WTC11 (cell line): ENCODE measurements around the gene CMBL. TPM values are rescaled to one million over a fixed set of nuclear protein-coding genes. Genes with fewer than 3 reads are reported as not detected.

ENCODE experiments used
- ATAC-seq: fragments of 200-7000 bp; cut with Tn5 transposase; 2 replicates; pipeline ENCODE4 v1.10.0; 2021; ENCODE audit warnings: mild to moderate bottlenecking, moderate library complexity
- CTCF ChIA-PET: fragments of 300-600 bp; sonication (Branson Sonifier 250); formaldehyde crosslinking; loops from one replicate; lab custom pipeline; 2021; ENCODE audit warnings: antibody characterized with exemption; lab: Charles Lee
- POLR2A ChIA-PET: fragments of 350-600 bp; sonication (Branson Sonifier 250); formaldehyde crosslinking; loops from one replicate; lab custom pipeline; 2021; ENCODE audit warnings: antibody characterized with exemption; lab: Charles Lee
- DNase-seq: peaks from one replicate; pipeline ENCODE4 v3.0.0; 2021; ENCODE audit warnings: low spot score
- H3K27ac Mint-ChIP-seq: 2 replicates; pipeline ENCODE4 v1.8.0; 2021; ENCODE audit warnings: mixed read lengths
- H3K27me3 Mint-ChIP-seq: 2 replicates; pipeline ENCODE4 v1.8.0; 2021; ENCODE audit warnings: low read depth, mild to moderate bottlenecking, moderate library complexity, mixed read lengths
- H3K36me3 Mint-ChIP-seq: 2 replicates; pipeline ENCODE4 v1.8.0; 2021; ENCODE audit warnings: mixed read lengths
- H3K4me1 Mint-ChIP-seq: 2 replicates; pipeline ENCODE4 v1.8.0; 2022; ENCODE audit warnings: mixed read lengths
- H3K4me3 Mint-ChIP-seq: 2 replicates; pipeline ENCODE4 v1.8.0; 2021; ENCODE audit warnings: mild to moderate bottlenecking, moderate library complexity, mixed read lengths
- H3K9me3 Mint-ChIP-seq: 2 replicates; pipeline ENCODE4 v1.8.0; 2021; ENCODE audit warnings: mixed read lengths
- CBFB ChIP-seq: sonication (generic); formaldehyde crosslinking; IDR thresholded peaks from 2 replicates; pipeline ENCODE4 v1.8.1; 2022; ENCODE audit warnings: mild to moderate bottlenecking, low read depth, missing genetic modification reagents
- FOXK1 ChIP-seq: sonication (generic); formaldehyde crosslinking; IDR thresholded peaks from 2 replicates; pipeline ENCODE4 v1.8.0; 2022; ENCODE audit warnings: mild to moderate bottlenecking, moderate library complexity, missing genetic modification reagents
- FOXP1 ChIP-seq: sonication (generic); formaldehyde crosslinking; IDR thresholded peaks from 2 replicates; pipeline ENCODE4 v1.8.0; 2022; ENCODE audit warnings: missing genetic modification reagents, mild to moderate bottlenecking, moderate library complexity, borderline replicate concordance
- HMGA2 ChIP-seq: fragments of 250-450 bp; sonication (Bioruptor Pico); IDR thresholded peaks from 2 replicates; pipeline ENCODE4 v1.4.0; 2021; ENCODE audit warnings: mild to moderate bottlenecking, moderate library complexity
- IRF2 ChIP-seq: sonication (generic); formaldehyde crosslinking; IDR thresholded peaks from 2 replicates; pipeline ENCODE4 v1.8.0; 2022; ENCODE audit warnings: low read depth, missing genetic modification reagents, borderline replicate concordance
- MAX ChIP-seq: sonication (generic); formaldehyde crosslinking; IDR thresholded peaks from 2 replicates; pipeline ENCODE4 v1.8.0; 2022; ENCODE audit warnings: mild to moderate bottlenecking, missing genetic modification reagents
- NFYB ChIP-seq: sonication (generic); formaldehyde crosslinking; conservative IDR thresholded peaks from 2 replicates; pipeline ENCODE4 v1.8.0; 2022; ENCODE audit warnings: low read depth, missing genetic modification reagents
- NR1H2 ChIP-seq: sonication (generic); formaldehyde crosslinking; IDR thresholded peaks from 2 replicates; pipeline ENCODE4 v1.9.0; 2021; ENCODE audit warnings: mild to moderate bottlenecking, moderate library complexity, missing genetic modification reagents
- NR3C1 ChIP-seq: sonication (generic); formaldehyde crosslinking; conservative IDR thresholded peaks from 2 replicates; pipeline ENCODE4 v1.8.1; 2023; ENCODE audit warnings: low read depth, mild to moderate bottlenecking, missing genetic modification reagents
- PRRX2 ChIP-seq: fragments of 250-450 bp; sonication (Bioruptor Pico); IDR thresholded peaks from 2 replicates; pipeline ENCODE4 v1.8.0; 2021; ENCODE audit warnings: mild to moderate bottlenecking
- RORB ChIP-seq: fragments of 250-450 bp; sonication (Bioruptor Pico); IDR thresholded peaks from 2 replicates; pipeline ENCODE4 v1.9.0; 2021; ENCODE audit warnings: mild to moderate bottlenecking
- SMAD4 ChIP-seq: sonication (generic); formaldehyde crosslinking; IDR thresholded peaks from 2 replicates; pipeline ENCODE4 v1.8.0; 2022; ENCODE audit warnings: mild to moderate bottlenecking, missing genetic modification reagents
- TCF7 ChIP-seq: sonication (generic); formaldehyde crosslinking; IDR thresholded peaks from 2 replicates; pipeline ENCODE4 v1.8.0; 2022; ENCODE audit warnings: mild to moderate bottlenecking, low read depth, missing genetic modification reagents, moderate library complexity
- USF1 ChIP-seq: sonication (generic); formaldehyde crosslinking; IDR thresholded peaks from 2 replicates; pipeline ENCODE4 v1.8.0; 2022; ENCODE audit warnings: mild to moderate bottlenecking, missing genetic modification reagents
- ZBTB21 ChIP-seq: sonication (generic); formaldehyde crosslinking; IDR thresholded peaks from 2 replicates; pipeline ENCODE4 v1.8.1; 2023; ENCODE audit warnings: mild to moderate bottlenecking, missing genetic modification reagents, borderline replicate concordance
- ZMAT4 ChIP-seq: fragments of 250-450 bp; sonication (Bioruptor Pico); IDR thresholded peaks from 2 replicates; pipeline ENCODE4 v1.9.0; 2021; ENCODE audit warnings: mild to moderate bottlenecking
- ZNF232 ChIP-seq: sonication (generic); formaldehyde crosslinking; IDR thresholded peaks from 2 replicates; pipeline ENCODE4 v1.8.0; 2022; ENCODE audit warnings: mild to moderate bottlenecking, missing genetic modification reagents
- ZNF416 ChIP-seq: fragments of 250-450 bp; sonication (Bioruptor Pico); IDR thresholded peaks from 2 replicates; pipeline ENCODE4 v1.9.0; 2021; ENCODE audit warnings: mild to moderate bottlenecking, inconsistent platforms
- ZNF671 ChIP-seq: fragments of 250-450 bp; sonication (Bioruptor Pico); IDR thresholded peaks from 2 replicates; pipeline ENCODE4 v1.8.0; 2021; ENCODE audit warnings: mild to moderate bottlenecking
- total RNA-seq: library from RNA; stranded (reverse); gene quantifications from 3 replicates; pipeline ENCODE4 v1.2.3, GENCODE V29; 2021
- TF ChIP-seq, protein P1 (sequence below): sonication (generic); formaldehyde crosslinking; IDR thresholded peaks from 2 replicates; pipeline ENCODE4 v1.8.0; 2023; ENCODE audit warnings: missing genetic modification reagents, mild to moderate bottlenecking, borderline replicate concordance
- TF ChIP-seq, protein P2 (sequence below): sonication (generic); formaldehyde crosslinking; IDR thresholded peaks from 2 replicates; pipeline ENCODE4 v1.8.1; 2023; ENCODE audit warnings: mild to moderate bottlenecking, moderate library complexity, missing genetic modification reagents
- TF ChIP-seq, protein P3 (sequence below): sonication (generic); formaldehyde crosslinking; IDR thresholded peaks from 2 replicates; pipeline ENCODE4 v1.8.1; 2023; ENCODE audit warnings: mild to moderate bottlenecking, missing genetic modification reagents, moderate library complexity

The CMBL gene
- total RNA-seq, 1 experiment from 2014 or later, result 34.0 TPM

DNA sequence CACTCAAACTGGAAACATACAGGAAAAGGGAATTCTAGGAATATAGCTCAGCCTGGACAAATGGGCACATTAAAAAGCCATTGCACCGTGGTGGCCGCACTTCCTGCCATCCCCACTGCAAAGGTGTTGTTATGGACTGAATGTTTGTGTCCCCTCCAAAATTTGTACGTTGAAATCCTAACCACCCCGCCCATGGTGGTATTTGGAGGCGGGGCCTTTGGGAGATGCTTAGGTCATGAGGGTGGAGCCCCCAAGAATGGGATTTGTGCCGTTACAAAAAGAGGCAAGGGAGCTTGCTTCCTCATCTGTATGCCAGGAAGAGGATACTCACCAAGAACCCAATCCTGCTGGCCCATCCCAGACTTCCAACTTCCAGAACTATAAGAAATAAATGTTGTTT, 1.1 kb upstream of the CMBL start:
- no peak for DNase-seq
- Mint-ChIP-seq H3K9me3 (peaks cover 17% of the 10 kb centered on the region), H3K4me3 (peak overlapping the region; percentile 39), H3K27ac (peak overlapping the region; percentile 84), H3K36me3 (peaks cover 16% of the 10 kb centered on the region), H3K27me3 (peaks cover 10% of the 10 kb centered on the region), H3K4me1 (peaks cover 30% of the 10 kb centered on the region)
- ATAC-seq, result no peak
- POLR2A ChIA-PET, result interaction anchor here (1.0 kb wide), 1 partner anchor 45 kb away, joined by 3 read pairs; the partner anchor contains the start of gene MARCHF6
- TF ChIP-seq RORB (no peak), ZBTB21 (CRISPR knock-in tag) (no peak)
- CTCF ChIA-PET, result no interaction called here

DNA sequence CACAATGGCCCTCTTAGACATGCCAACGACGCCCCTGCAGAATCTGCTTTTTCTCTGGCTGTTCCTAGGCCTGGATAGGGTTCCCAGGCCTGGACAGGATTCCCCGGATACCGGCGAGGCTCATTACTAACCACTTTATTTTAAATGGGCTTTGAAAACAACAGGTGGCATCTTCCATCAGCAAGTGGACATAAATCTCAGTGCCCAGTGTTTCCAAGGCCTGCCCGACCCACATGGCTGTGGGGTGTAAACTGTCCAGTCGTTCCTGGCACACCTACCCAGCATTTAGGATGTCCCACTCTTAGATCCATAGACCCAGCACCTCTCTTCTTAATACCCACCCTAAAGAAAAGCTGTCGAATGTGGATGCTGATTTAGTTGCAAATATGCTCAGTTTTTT, 896 bp downstream of the CMBL start:
- Mint-ChIP-seq H3K36me3 (peaks cover 24% of the 10 kb centered on the region), H3K27ac (no peak overlapping the region), H3K9me3 (peaks cover 25% of the 10 kb centered on the region), H3K4me3 (peak overlapping the region; percentile 88), H3K4me1 (peaks cover 30% of the 10 kb centered on the region), H3K27me3 (peaks cover 10% of the 10 kb centered on the region)
- ATAC-seq, result peak; percentile 9; the same call in 1 of the 2 replicates
- no peak for DNase-seq
- TF ChIP-seq FOXP1 (CRISPR knock-in tag) (no peak), NR1H2 (CRISPR knock-in tag) (no peak), ZNF671 (CRISPR knock-in tag) (no peak), ZMAT4 (CRISPR knock-in tag) (no peak), IRF2 (CRISPR knock-in tag) (no peak), NR3C1 (CRISPR knock-in tag) (no peak)
- TF ChIP-seq, protein P1, sequence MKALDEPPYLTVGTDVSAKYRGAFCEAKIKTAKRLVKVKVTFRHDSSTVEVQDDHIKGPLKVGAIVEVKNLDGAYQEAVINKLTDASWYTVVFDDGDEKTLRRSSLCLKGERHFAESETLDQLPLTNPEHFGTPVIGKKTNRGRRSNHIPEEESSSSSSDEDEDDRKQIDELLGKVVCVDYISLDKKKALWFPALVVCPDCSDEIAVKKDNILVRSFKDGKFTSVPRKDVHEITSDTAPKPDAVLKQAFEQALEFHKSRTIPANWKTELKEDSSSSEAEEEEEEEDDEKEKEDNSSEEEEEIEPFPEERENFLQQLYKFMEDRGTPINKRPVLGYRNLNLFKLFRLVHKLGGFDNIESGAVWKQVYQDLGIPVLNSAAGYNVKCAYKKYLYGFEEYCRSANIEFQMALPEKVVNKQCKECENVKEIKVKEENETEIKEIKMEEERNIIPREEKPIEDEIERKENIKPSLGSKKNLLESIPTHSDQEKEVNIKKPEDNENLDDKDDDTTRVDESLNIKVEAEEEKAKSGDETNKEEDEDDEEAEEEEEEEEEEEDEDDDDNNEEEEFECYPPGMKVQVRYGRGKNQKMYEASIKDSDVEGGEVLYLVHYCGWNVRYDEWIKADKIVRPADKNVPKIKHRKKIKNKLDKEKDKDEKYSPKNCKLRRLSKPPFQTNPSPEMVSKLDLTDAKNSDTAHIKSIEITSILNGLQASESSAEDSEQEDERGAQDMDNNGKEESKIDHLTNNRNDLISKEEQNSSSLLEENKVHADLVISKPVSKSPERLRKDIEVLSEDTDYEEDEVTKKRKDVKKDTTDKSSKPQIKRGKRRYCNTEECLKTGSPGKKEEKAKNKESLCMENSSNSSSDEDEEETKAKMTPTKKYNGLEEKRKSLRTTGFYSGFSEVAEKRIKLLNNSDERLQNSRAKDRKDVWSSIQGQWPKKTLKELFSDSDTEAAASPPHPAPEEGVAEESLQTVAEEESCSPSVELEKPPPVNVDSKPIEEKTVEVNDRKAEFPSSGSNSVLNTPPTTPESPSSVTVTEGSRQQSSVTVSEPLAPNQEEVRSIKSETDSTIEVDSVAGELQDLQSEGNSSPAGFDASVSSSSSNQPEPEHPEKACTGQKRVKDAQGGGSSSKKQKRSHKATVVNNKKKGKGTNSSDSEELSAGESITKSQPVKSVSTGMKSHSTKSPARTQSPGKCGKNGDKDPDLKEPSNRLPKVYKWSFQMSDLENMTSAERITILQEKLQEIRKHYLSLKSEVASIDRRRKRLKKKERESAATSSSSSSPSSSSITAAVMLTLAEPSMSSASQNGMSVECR (CRISPR knock-in tag), result no peak
- ChIA-PET POLR2A (no interaction called here), CTCF (no interaction called here)

DNA sequence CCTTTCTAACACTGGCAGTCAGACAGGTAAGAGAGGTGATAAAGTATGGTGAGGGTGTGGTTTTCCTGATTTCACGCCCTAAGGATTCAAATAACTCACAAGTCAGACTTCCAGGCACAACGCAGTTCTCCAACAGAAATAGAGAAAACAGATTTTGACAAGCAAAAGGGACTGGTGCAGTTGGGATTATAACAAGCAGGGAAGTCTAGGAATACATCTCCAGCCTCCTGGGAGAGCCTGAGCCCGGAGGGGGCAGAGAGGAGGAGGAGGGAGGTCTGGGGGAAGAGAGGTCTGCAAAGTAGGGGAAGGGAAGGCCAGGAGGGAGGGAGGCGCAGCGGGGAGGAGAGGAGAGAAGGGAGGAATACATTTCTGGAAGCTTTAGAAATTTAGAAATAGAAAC, 1.6 kb downstream of the CMBL start:
- H3K4me1 Mint-ChIP-seq, result peaks cover 30% of the 10 kb centered on the region
- peaks cover 21% of the 10 kb centered on the region for H3K36me3 Mint-ChIP-seq
- ChIA-PET POLR2A (no interaction called here), CTCF (interaction anchor here (5.1 kb wide), 1 partner anchor 22 kb away, joined by 17 read pairs; no protein-coding TSS in a partner anchor)
- H3K27me3 Mint-ChIP-seq, result peaks cover 10% of the 10 kb centered on the region
- no peak overlapping the region for H3K27ac Mint-ChIP-seq
- ATAC-seq, result peak; percentile 49
- peak overlapping the region; percentile 88 for H3K4me3 Mint-ChIP-seq
- no peak for DNase-seq
- peaks cover 21% of the 10 kb centered on the region for H3K9me3 Mint-ChIP-seq
- TF ChIP-seq FOXK1 (CRISPR knock-in tag), result no peak
- TF ChIP-seq ZMAT4 (CRISPR knock-in tag), result no peak
- TF ChIP-seq PRRX2 (CRISPR knock-in tag), result no peak
- TF ChIP-seq, protein P2, sequence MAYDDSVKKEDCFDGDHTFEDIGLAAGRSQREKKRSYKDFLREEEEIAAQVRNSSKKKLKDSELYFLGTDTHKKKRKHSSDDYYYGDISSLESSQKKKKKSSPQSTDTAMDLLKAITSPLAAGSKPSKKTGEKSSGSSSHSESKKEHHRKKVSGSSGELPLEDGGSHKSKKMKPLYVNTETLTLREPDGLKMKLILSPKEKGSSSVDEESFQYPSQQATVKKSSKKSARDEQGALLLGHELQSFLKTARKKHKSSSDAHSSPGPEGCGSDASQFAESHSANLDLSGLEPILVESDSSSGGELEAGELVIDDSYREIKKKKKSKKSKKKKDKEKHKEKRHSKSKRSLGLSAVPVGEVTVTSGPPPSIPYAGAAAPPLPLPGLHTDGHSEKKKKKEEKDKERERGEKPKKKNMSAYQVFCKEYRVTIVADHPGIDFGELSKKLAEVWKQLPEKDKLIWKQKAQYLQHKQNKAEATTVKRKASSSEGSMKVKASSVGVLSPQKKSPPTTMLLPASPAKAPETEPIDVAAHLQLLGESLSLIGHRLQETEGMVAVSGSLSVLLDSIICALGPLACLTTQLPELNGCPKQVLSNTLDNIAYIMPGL (CRISPR knock-in tag), result no peak
- no peak for TF ChIP-seq ZNF232 (CRISPR knock-in tag)
- TF ChIP-seq, protein P3, sequence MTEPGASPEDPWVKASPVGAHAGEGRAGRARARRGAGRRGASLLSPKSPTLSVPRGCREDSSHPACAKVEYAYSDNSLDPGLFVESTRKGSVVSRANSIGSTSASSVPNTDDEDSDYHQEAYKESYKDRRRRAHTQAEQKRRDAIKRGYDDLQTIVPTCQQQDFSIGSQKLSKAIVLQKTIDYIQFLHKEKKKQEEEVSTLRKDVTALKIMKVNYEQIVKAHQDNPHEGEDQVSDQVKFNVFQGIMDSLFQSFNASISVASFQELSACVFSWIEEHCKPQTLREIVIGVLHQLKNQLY (CRISPR knock-in tag), result no peak
- TF ChIP-seq USF1, result no peak
- no peak for TF ChIP-seq ZNF416
- TF ChIP-seq SMAD4 (CRISPR knock-in tag), result no peak
- no peak for TF ChIP-seq CBFB
- no peak for TF ChIP-seq NFYB (CRISPR knock-in tag)
- no peak for TF ChIP-seq HMGA2 (CRISPR knock-in tag)
- TF ChIP-seq TCF7 (CRISPR knock-in tag), result no peak
- TF ChIP-seq MAX (CRISPR knock-in tag), result no peak
